ENCODE data around the gene TAF6. TPM values are rescaled to one million over a fixed set of nuclear protein-coding genes. Genes with fewer than 3 reads are reported as not detected.

The TAF6 gene
- total RNA-seq, 1 donor from 2014 or later: 63.0 TPM

DNA sequence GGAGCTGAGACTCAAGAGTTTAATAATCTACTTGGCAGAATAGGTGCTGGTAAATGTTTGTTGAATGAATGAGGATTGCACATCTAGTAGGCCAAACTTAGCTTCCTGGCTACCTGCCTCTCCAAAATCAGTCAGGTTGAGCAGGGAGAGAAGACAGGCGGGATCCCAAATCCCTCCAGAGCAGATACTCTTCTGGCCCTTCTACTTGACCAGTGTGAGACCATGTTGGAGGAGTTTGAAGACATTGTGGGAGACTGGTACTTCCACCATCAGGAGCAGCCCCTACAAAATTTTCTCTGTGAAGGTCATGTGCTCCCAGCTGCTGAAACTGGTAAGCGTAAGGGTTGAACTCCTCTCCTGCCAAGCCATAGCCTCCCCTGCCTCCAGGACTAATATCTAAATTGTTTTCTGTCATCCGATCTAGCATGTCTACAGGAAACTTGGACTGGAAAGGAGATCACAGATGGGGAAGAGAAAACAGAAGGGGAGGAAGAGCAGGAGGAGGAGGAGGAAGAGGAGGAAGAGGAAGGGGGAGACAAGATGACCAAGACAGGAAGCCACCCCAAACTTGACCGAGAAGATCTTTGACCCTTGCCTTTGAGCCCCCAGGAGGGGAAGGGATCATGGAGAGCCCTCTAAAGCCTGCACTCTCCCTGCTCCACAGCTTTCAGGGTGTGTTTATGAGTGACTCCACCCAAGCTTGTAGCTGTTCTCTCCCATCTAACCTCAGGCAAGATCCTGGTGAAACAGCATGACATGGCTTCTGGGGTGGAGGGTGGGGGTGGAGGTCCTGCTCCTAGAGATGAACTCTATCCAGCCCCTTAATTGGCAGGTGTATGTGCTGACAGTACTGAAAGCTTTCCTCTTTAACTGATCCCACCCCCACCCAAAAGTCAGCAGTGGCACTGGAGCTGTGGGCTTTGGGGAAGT lies 5.4 kb upstream of the TAF6 start:
- intact Hi-C loops (cut with micrococcal nuclease): loop anchor here (5.0 kb wide), 1 partner anchor 42 kb away; the partner anchor contains the start of gene ZNF3

DNA sequence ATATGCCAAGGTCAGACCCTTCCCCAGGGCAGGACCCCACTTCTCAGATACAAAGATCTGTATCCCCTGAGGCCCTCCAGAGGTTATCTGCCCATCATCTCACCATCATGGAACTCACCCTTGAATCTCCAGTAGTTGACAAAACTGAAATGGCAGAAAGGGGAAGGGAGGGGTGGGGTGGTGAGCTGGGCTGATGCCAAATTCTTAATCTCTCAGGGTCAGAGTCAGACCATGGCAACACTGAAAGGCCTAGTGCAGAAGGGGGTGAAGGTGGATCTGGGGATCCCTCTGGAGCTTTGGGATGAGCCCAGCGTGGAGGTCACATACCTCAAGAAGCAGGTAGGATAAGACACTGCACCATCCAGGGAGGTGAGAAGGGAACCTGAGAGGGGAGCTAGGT lies 3.4 kb upstream of the TAF6 start:
- intact Hi-C loops (cut with micrococcal nuclease): no loop called here

GRCh38 chr7:100122067-100122466 lies 2.9 kb upstream of the TAF6 start:
- intact Hi-C loops (cut with micrococcal nuclease): no loop called here

DNA sequence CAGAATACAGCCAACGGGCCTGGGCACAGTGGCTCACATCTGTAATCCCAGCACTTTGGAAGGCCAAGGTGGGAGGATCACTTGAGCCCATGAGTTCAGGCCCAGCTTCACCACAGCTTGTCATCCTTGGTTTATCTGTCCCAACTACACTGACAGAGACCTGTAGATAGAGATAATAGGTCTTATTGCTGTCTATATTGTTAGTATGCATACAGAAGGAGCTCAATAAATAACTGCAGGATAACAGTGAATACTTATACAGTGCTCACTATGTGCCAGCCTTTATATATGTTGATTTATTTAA lies 1.5 kb upstream of the TAF6 start:
- intact Hi-C loops (cut with micrococcal nuclease): no loop called here

GRCh38 chr7:100119970-100120732 lies 993 bp upstream of the TAF6 start:
- intact Hi-C loops (cut with micrococcal nuclease): loop anchor here (1.0 kb wide), 2 partner anchors 7 to 19 kb away; partner anchors contain the start of genes AP4M1 and MCM7

DNA sequence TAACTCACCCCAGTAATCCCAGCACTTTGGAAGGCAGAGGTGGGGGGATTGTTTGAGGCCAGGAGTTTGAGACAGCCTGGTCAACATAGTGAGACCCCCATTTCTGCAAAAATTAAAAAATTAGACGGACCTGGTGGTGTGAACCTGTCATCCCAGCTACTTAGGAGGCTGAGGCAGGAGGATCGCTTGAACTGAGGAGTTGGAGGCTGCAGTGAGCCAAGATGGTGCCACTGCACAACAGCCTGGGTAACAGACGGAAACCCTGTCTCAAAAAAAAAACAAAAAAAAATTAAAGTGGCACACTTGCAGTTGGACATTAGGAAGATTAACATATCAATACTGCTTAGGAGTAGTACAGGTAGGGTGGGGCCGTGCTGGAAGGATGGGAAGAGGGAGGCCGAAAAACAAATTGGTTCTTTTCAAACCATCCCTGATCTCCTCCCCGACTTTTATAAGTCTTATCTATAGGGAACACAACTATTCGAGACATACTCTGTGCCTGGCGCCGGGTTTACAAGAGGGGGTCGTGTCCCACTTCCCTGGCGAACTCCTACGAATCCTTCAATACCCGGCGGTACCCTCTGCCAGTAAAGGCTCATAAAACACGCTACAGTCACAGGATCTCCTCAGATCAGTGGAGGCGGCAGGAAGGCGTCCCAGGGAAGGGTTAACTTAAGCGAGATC lies 628 bp downstream of the TAF6 start:
- intact Hi-C loops (cut with micrococcal nuclease): loop anchor here (1.0 kb wide), 2 partner anchors 9 to 17 kb away; partner anchors contain the start of genes AP4M1 and MCM7

DNA sequence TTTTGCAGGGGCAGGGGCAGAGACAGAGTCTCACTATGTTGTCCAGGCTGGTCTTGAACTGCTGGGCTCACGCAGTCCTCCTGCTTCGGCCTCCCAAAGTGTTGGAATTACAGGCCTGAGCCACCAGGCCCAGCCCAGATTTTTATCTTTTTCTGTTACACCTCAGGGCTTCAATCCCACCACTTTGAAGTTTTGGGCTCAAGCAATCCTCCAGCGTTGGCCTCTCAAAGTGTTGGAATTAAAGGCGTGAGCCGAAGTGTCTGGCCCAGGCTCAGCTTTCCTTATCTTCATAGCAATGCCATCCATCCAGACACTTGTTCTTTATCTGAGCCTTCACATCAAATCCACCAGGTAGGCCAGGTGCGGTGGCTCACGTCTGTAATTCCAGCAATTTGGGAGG lies 4.1 kb downstream of the TAF6 start:
- intact Hi-C loops (cut with micrococcal nuclease): no loop called here

DNA sequence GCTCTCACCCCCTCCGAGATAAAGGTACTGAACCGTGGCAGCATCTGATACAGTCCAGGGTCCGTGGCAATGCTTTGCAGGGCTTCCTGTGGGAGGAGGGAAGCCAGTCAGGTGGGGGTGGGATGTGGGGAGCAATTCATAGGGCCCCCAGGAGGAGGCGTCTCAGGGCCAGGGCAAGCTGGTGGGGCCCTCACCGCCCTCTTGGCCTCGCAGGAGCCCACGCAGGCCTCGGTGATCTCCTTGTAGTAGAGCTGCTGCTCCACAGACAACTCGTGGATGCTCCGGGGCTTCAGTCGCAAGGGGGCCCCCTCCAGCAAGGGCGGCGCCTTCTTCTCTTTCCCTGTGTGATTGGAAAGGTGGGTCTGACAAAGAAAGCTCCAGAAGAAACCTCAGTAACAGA lies 7.2 kb downstream of the TAF6 start:
- intact Hi-C loops (cut with micrococcal nuclease): no loop called here

- intact Hi-C loops (cut with micrococcal nuclease): no loop called here
Observed at GRCh38 chr7:100111156-100111555, 8.0 kb downstream of the TAF6 start.

DNA sequence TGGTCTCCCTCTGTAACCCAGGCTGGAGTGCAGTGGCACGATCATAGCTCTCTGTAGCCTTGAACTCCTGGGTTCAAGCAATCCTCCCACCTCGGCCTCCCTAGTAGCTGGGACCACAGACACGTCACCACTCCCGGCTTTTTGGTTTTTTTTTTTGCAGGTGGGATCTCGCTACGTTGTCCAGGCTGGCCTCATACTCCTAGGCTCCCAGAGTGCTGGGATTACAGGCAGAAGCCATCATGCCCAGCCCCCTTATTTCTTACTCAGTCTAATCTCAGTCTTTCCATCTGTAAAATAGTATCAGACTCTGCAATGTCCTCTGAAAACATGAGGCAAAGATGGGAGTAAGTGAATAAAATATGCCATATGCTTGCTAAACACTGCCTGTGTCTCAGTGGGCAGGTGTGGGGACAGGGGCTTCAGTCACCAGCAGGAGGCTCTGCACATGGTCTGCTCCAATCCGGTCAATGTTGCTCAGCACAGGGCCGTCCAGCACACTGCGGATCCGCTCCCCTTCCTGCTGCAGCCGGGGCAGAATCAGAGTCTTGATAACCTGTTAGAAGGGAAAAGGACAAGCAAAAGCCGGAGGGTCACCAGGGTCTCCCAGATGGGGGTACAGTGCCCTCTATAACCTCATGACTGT lies 9.5 kb downstream of the TAF6 start:
- intact Hi-C loops (cut with micrococcal nuclease): no loop called here

DNA sequence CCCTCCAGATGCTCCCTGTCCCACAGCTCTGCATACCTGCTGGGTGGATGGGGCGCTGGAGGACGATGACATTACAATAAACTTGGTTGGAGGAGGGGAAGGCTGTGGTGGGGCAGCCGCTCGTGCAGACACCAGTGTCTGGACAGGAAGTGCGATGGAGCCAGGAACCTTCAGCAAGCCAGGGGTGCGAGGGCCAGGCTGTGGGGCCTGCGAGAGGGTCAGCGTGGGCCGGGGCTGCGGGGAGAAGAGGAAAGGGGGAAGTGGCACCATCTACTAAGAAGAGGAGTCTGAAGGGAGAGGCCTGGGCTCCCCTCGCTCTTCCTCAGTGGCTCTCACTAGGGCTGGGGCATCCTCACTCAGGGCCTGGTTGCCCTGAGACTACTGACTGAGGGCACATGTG lies 11.3 kb downstream of the TAF6 start:
- intact Hi-C loops (cut with micrococcal nuclease): no loop called here

DNA sequence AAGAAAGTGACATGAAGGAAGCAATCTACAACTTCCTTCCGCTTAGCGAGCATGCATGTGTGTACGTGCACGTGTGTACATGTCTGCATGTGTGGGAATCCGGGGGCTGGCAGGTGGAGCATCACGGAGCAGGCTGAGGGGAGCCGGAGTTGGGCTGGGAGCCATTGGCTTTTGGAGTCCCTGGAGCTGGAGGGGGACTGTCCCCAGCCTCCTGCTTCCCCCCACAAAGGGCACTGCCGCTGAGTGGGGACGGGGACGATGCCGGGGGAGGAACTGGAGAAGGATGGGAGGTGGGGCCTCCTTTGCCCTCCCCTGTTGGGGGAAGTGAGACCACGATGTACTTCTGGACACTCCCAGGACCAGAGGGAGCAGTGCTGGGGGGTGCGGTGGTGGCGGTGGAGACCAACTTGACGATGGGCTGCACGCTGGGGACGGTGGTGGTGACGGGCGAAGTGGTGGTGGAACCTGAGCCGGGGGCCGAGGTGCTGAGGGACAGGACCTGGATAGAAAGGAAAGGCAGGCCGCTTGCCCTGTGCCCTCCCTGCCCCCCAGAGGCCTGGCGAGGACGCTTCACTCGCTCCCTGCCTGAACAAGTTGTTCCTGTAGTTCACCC lies 11.9 kb downstream of the TAF6 start:
- intact Hi-C loops (cut with micrococcal nuclease): no loop called here

GRCh38 chr7:100106633-100107032 lies 12.5 kb downstream of the TAF6 start:
- intact Hi-C loops (cut with micrococcal nuclease): no loop called here

GRCh38 chr7:100105534-100105933 lies 13.6 kb downstream of the TAF6 start:
- intact Hi-C loops (cut with micrococcal nuclease): no loop called here

GRCh38 chr7:100102950-100103840 lies 16.0 kb downstream of the TAF6 start:
- intact Hi-C loops (cut with micrococcal nuclease): no loop called here

DNA sequence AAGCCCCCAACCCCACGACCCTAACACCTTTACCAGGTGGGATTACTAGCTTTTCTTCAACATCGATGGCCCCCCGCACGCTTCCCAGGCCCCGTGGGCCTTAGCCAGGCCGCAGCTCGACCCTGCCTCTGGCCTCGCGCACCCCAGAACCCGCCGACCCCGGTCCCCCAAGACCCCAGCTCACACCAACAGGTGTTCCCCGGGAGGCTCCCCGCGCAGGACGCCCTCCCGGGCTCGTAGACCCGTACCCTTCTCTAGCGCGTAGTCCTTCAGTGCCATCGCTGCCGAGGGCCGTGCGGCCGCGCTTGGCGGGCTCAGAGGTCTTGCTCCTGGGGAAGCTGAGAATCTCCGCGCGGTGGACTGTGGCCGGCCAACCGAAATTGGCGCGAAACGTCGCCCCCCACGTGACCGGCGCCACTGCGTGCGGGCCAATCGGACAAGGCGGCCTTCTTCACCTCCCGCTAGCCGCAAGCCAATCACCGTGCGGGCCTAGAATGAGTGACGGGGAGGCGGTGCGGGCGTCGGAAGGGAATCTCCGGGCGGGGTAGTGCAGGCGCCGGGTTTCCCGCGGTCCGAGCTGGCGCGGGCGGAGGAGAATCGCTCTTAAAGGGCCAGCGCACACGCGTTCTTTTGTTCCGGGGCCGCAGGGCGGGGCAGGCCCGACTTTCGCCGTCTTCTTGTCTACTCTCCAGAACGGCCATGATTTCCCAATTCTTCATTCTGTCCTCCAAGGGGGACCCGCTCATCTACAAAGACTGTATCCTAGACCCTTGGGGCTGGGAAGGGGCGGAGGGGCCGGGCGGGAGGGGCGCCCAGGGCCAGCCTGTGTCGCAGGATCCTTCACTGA lies 17.9 kb downstream of the TAF6 start, which contains the start of the genes AP4M1 and MCM7:
Gene AP4M1 (plus strand): TSS at position 628 of the 847 bp plus-strand sequence. CDS start 72 bp downstream, at position 700.
Gene MCM7 (minus strand): TSS at position 382 of the 847 bp plus-strand sequence. CDS start 103 bp downstream, at position 279.
- intact Hi-C loops (cut with micrococcal nuclease): loop anchor here (1.0 to 2.0 kb wide), 3 partner anchors 18 to 48 kb away; partner anchors contain the start of genes CNPY4, LAMTOR4 and TAF6

DNA sequence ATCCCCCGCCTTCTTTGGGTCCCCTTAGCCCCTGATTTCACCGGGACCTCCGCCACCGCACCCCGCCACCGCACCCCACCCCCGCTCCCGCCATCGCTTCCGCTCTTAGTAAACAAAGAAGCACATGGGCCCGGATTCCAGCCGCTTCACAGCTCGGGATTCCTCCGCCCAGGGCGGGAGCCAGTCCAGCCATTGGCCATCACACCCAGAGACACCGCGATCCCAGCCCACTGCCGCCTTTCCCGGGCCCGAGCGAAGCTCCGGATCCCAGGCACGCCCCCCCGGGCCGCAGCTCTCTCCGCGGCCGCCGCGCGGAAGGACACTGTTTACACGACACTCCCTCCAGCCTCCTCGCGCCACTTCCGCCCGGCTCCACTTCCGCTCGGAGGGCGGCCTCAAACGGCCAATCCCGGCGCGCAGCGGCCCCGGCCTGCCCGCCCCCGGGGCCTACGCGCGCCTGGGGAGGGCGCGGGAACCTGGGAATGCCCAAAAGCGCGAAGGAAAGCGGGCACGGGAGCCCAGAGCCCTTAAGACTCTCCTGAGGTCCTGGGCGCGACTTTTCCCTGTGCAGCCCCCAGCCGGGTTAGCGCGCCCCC lies 18.6 kb downstream of the TAF6 start:
- intact Hi-C loops (cut with micrococcal nuclease): loop anchor here (1.0 to 2.0 kb wide), 6 partner anchors 11 to 328 kb away; partner anchors contain the start of genes CNPY4, LAMTOR4, TAF6 and ZCWPW1

DNA sequence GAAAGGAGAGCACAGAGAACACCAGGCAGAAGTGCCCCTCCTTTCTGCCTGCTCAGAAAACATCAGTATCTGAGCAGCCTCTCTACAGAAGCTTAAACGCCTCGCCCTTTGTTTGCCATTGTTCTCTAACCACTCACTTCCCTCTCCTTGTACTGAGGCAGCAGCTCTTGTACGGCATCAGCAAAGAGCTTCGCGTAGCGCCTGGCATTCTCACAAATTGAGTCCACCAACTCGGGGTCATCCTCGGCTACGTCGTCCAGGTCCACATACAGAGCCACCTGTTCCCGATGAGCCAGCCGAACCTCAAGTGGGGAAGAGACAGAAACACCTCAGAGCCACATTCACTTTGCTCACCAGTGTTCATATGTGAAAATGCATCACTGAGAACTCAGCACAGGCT lies 19.7 kb downstream of the TAF6 start:
- intact Hi-C loops (cut with micrococcal nuclease): no loop called here

Data from T-helper 2 cell treated with Interferon-gamma antibody and Interleukin-4, amounts not matched to agents 100 ng/mL and 5 ng/mL, for 36 hours (primary cell).